Left forelimb (tissue), 1 donor: ENCODE results near the gene DDX56.

ENCODE experiments used
- DNase-seq: peaks from one replicate; pipeline ENCODE4 v3.0.0-alpha.2; 2018; ENCODE audit warnings: low spot score

DDX56 gene

DNA sequence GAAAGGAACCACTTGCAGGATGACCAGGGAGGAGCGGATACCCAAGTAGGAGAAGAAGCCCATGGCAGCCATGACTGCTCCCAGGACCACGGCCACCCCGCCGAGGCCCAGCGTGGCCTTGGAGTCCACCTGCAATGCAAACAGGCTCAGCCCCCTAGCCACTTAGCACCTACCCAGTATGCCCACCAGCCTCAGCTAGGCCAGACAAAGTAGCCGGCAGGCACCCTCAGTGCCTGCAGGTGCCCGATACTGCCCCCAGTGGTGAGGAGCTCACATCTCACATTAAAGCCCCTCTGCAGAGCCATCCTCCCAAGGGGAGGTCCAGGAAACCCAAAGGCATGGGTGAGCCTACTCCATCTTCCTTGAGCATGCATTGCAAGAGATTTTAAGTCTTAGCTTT lies 39.2 kb downstream of the DDX56 start:
- no peak for DNase-seq

DNA sequence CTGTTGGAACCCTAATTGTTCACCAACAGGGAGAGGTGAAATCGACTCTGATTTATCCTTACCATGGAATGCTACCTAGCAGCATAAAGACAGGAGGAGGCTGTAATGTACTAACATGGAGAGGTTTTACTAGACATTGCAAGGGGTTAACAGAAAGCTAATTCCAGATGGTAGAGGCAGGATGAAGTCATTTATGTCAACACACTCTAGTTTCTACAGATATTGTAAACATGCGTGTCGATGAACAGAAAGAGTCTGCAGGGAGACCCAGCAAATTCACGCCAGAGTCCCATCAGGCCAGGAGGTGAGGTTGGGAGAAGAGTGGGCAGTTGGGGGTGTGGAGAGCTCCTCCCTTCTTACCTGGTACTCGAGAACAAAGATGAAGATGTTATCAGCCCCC lies 39.6 kb downstream of the DDX56 start:
- no peak for DNase-seq

DNA sequence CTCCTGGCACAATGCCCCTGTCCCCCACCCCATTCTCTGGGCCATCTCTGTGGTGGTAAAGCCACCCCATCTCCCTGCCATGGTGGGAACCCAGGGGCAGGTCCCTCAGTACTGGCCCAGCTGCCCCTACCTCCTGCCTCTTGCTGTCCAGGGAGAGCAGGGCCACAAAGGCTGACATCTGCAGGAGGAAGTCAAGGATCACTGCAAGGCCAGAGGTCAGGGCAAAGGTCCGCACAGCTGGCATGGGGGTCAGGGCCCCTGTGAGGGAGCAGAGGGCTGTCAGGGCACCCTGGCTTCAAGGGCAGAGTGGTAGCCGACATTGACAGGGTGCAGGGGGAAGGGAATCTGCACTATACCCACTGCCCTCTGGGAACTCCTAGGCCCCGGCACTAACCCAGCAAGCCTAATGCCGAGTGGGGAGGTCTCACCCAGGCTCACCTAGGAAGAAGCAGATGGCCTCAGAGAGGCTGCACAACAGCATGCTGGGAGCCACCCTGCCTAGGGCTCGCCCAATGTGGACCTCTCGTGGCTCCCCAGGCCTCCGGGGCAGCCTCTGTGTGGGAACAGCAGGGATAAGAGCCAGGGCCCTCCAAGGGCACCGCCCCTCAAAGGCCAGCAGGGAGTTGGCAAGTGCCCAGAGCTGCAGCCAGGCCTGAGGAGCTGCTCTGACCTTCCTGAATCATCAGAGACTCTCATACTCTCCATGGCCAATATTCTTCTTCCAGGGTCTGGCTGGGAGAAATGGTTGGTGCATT lies 40.2 kb downstream of the DDX56 start:
- no peak for DNase-seq

DNA sequence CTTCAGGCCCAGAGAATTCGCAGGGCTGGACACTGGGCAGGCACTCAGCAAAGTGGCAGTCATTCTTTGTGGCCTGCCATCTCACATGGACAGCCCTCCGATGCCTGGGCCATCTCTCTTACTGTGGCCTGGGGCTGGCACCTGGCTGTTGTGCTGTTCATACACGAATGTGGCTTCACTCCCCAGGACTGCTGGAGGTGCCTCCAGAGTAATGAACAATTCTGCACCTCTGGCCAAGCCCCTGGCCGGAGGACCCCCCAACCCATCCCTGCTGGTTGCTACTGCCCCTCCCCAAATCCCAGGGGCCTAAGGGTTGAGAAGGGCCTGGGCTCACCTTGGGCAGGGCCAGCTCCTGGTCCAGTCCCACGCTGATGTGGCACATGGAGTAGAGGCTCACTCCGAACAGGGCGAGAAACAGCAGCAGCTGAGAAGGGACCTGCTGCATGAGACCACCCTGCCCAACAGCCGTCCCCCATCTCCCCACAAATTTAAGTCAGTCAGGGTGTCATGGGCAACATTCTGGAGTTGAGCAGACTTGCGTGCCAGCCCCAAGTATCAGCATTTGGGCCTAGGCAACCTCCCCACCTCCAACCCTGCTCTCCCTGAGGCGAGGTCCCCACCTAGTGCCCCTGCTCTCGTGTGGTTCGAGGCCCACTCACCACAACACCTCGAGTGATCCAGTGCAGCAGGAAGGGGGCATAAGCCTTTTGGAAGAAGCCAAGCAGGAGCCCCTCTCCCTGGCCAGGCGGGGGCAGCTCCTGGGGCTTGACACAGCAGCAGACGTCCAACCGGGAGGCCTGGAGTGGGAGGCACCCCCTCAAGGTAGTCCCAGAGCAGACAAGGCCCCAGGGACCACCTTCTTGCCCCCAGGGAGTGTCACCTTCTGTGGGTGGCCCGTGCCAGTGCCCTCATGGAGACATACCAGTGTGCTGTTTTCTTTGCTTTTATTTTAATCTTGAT lies 42.0 kb downstream of the DDX56 start:
- DNase-seq: no peak

DNA sequence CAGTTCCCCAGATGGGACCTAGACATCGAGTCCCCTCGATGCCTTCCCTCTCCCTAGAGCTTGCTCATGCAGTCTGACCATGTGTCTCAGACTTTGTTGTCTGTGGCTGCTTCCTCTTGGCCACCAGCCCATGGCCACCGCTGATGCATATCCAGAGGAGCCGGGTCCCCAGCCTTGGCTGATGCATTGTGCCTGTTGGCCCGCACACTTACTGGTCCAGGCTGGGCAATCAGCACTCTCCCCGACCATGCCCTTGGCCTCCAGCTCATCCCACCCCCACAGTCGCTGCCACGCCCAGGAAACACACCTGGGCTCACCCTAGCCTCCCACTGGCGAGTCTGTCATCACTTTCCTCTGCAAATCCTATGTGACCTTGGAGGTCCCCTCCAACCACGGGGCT lies 42.7 kb downstream of the DDX56 start:
- DNase-seq: no peak

DNA sequence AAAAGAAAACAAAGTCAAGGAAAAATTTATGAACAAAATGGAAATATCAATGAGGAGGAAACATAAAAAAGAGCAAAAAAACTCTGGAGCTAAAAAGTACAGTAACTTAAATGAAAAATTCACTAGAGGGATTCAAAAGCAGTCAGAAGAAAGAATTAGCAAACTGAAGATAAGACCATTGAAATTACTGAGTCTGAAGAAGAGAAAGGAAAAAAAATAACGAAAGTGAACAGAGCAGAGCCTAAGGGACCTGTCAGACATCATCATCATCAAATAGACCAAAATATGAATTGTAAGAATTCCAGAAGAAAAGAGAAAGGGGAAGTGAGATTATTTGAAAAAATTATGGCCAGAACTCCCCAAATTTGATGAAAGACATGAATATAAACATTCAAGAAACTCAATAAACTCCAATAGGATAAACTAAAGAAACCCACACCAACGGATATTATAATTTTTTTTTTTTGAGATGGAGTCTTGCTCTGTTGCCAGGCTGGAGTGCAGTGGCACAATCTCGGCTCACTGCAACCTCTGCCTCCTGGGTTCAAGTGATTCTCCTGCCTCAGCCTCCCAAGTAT lies 48.8 kb downstream of the DDX56 start:
- DNase-seq: no peak

DNA sequence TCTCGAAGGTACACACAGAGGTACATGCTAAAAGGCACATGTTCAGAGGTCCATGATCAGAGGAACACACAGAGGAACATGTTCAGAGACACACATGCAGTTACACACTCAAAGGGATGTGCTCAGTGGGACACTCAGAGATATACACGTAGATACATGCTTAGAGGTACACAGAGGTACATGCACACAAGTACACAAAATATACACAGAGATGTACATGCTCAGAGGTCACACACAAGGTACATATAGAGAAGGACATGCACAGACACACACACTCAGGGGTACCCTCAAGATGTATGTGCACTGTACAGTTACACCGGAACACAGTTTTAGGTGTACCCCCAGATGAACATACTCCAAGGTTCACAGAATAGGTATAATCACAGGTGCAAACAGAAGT lies 51.4 kb downstream of the DDX56 start:
- no peak for DNase-seq

DNA sequence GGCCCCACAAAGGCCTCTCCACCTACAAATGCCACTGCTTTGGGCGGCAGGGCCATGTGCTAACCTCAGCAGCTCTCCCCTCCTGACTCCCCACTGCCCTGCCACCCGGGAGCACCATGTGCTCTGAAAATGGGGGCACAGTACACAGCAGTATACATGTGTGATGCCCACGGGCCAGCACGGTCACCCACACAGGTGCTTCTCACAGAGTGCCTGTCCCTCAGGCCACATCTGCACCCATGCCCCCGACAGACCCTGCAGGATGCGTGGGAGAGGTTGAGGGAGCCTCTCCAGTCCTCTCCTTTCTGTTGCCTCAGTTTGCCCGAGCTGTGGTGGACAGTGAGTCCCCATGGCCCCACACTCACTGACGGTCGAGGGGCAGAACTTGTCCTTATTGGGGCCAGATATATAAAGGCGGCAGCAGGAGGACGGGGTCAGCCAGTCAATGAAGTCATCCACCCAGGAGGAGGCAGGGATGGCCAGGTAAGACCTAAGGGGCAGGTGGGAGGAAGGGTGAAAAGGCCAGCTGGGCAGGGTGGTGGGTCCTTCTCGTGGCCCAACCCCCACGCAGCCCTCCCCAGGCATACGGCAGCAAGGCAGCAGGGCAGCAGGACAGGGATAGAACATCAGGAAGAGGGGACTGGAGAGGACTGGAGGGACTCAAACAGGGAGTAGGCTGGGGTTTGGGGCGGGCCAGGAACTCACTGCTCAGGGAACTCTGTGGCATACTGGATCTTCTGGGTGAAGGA lies 52.2 kb downstream of the DDX56 start:
- no peak for DNase-seq

DNA sequence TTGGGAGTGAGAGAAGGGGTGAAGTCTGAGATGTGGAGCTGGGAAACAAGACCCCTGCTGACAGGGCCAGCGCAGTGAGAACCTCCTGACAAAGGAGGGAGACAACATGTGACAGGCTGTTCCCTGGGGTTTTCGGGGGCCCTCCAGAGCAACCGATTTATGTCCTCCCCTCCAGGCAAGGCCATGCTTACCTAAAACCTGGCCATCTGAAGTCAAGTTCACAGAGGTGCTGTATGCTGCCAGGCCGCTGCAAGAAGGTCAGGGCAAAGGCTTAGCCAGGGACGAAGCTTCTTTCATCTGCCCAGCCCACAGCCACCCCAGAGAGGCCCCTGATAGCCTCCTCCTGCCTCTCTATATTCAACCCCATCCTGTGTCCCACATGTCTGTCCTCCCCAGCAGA lies 53.1 kb downstream of the DDX56 start:
- DNase-seq: no peak

DNA sequence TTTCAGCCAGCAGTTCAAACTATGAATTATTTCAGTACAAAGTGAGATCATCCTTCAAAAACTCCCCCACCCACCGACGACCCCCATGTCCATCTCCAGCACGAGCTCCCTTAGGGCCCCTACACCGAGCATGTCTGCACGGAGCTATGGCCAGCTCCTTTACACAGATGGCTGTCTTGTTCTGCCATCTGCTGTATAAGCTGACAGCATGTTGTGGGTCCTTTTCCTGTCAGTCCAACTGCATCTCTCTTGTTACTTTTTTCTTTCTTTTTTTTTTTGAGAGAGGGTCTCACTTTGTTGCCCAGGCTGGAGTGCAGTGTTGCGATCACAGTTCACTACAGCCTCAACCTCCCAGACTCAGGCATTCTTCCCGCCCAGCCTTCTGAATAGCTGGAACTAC lies 54.2 kb downstream of the DDX56 start:
- DNase-seq: no peak

DNA sequence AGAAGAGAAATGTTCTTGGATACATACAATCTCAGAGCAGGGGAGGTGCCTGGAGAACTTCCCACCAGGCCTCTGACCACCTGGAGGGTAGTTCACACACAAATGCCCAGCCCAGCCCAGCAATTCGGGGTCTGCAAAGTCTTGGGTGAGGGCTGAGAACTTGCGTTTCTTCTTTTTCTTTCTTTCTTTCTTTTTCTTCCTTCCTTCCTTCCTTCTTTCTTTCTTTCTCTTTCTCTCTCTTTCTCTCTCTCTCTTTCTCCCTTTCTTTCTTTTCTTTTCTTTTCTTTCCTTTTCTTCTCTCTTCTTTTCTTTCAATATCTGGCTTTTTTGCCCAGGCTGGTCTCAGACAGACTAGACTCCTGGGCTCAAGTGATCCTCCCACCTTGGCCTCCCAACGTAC lies 54.9 kb downstream of the DDX56 start:
- no peak for DNase-seq

DNA sequence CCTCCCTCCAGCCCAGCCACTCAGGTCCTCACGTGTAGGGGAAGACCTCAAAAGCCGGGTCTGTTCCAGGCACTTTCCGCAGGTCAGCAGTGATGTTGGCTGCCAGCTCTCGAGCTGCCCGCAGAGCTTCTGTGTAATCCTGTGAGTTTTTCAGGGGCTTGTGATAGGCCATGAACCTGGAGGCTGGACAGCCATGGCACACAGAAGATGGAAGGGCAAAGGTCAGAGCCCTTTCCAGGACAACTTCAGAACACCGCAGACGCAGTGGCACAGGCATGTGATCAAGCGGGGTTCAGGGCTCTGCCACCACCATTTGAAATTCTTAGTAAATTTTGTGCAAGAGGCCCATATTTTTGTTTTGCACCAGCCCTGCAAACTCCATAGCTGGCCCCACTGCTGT lies 56.5 kb downstream of the DDX56 start:
- DNase-seq: no peak
